ENCODE results near the gene ENO2. TPM values are rescaled to one million over a fixed set of nuclear protein-coding genes. Genes with fewer than 3 reads are reported as not detected.
"Not testable (repeated sequence)": the region's sequence is repeated elsewhere in the genome, so short reads cannot be mapped to it uniquely, and the experiment has no call there.

Gene ENO2
- total RNA-seq, 1 experiment from 2014 or later = 40.3 TPM

GRCh38 chr12:6879824-6880223, 34.6 kb upstream of the ENO2 start:
- DNase-seq; H3K4me3 ChIP-seq (ENCODE audit: low read length); H3K4me1 ChIP-seq (ENCODE audit: low read length); H2AFZ ChIP-seq (ENCODE audit: low read length); H3K27ac ChIP-seq (ENCODE audit: low read length); H3K4me2 ChIP-seq (ENCODE audit: low read depth, low read length, poor library complexity, severe bottlenecking); H3K9ac ChIP-seq (ENCODE audit: low read length); H3K9me2 ChIP-seq (replicated peaks; ENCODE audit: insufficient read depth, low read length); H4K20me1 ChIP-seq (ENCODE audit: insufficient read depth, low read depth, low read length); H3K27me3 ChIP-seq (ENCODE audit: low read length); H3K9me3 ChIP-seq (ENCODE audit: low read length); H3K79me2 ChIP-seq (ENCODE audit: low read length): not testable (repeated sequence)
- H3K36me3 ChIP-seq (ENCODE audit: insufficient read depth, low read length) = peaks cover 23% of the 10 kb centered on the region

GRCh38 chr12:6883252-6883651, 31.1 kb upstream of the ENO2 start:
- Histone ChIP-seq H4K20me1 (ENCODE audit: insufficient read depth, low read depth, low read length) (no peaks in the 10 kb centered on the region), H3K27me3 (ENCODE audit: low read length) (no peaks in the 10 kb centered on the region), H2AFZ (ENCODE audit: low read length) (no peak overlapping the region), H3K9me2 (replicated peaks; ENCODE audit: insufficient read depth, low read length) (no peaks in the 10 kb centered on the region), H3K9me3 (ENCODE audit: low read length) (no peaks in the 10 kb centered on the region), H3K4me2 (ENCODE audit: low read depth, low read length, poor library complexity, severe bottlenecking) (no peak overlapping the region), H3K4me3 (ENCODE audit: low read length) (no peak overlapping the region), H3K36me3 (ENCODE audit: insufficient read depth, low read length) (peaks cover 17% of the 10 kb centered on the region; the same call in 1 of the 2 replicates), H3K27ac (ENCODE audit: low read length) (no peak overlapping the region), H3K4me1 (ENCODE audit: low read length) (no peaks in the 10 kb centered on the region), H3K9ac (ENCODE audit: low read length) (no peak overlapping the region), H3K79me2 (ENCODE audit: low read length) (no peaks in the 10 kb centered on the region)
- no peak for DNase-seq

GRCh38 chr12:6883683-6884082, 30.7 kb upstream of the ENO2 start:
- H3K9ac ChIP-seq (ENCODE audit: low read length) = no peak overlapping the region
- H3K27ac ChIP-seq (ENCODE audit: low read length) = no peak overlapping the region
- no peaks in the 10 kb centered on the region for H3K27me3 ChIP-seq (ENCODE audit: low read length)
- no peaks in the 10 kb centered on the region for H4K20me1 ChIP-seq (ENCODE audit: insufficient read depth, low read depth, low read length)
- H3K4me2 ChIP-seq (ENCODE audit: low read depth, low read length, poor library complexity, severe bottlenecking) = no peak overlapping the region
- H3K9me2 ChIP-seq (replicated peaks; ENCODE audit: insufficient read depth, low read length) = no peaks in the 10 kb centered on the region
- H2AFZ ChIP-seq (ENCODE audit: low read length) = no peak overlapping the region
- no peak for DNase-seq
- H3K79me2 ChIP-seq (ENCODE audit: low read length) = no peaks in the 10 kb centered on the region
- peaks cover 17% of the 10 kb centered on the region; the same call in 1 of the 2 replicates for H3K36me3 ChIP-seq (ENCODE audit: insufficient read depth, low read length)
- H3K4me3 ChIP-seq (ENCODE audit: low read length) = no peak overlapping the region
- H3K4me1 ChIP-seq (ENCODE audit: low read length) = no peaks in the 10 kb centered on the region
- no peaks in the 10 kb centered on the region for H3K9me3 ChIP-seq (ENCODE audit: low read length)

GRCh38 chr12:6884539-6884938, 29.8 kb upstream of the ENO2 start:
- H3K79me2 ChIP-seq (ENCODE audit: low read length) = no peaks in the 10 kb centered on the region
- H3K36me3 ChIP-seq (ENCODE audit: insufficient read depth, low read length) = peaks cover 17% of the 10 kb centered on the region; the same call in 1 of the 2 replicates
- no peak overlapping the region for H2AFZ ChIP-seq (ENCODE audit: low read length)
- no peak overlapping the region for H3K27ac ChIP-seq (ENCODE audit: low read length)
- no peaks in the 10 kb centered on the region for H3K27me3 ChIP-seq (ENCODE audit: low read length)
- H3K4me3 ChIP-seq (ENCODE audit: low read length) = no peak overlapping the region
- H3K9me2 ChIP-seq (replicated peaks; ENCODE audit: insufficient read depth, low read length) = no peaks in the 10 kb centered on the region
- no peak overlapping the region for H3K9ac ChIP-seq (ENCODE audit: low read length)
- H4K20me1 ChIP-seq (ENCODE audit: insufficient read depth, low read depth, low read length) = no peaks in the 10 kb centered on the region
- no peak overlapping the region for H3K4me2 ChIP-seq (ENCODE audit: low read depth, low read length, poor library complexity, severe bottlenecking)
- H3K4me1 ChIP-seq (ENCODE audit: low read length) = no peaks in the 10 kb centered on the region
- no peak for DNase-seq
- no peaks in the 10 kb centered on the region for H3K9me3 ChIP-seq (ENCODE audit: low read length)

- not testable (repeated sequence) for H4K20me1 ChIP-seq (ENCODE audit: insufficient read depth, low read depth, low read length); H3K9ac ChIP-seq (ENCODE audit: low read length); H3K9me2 ChIP-seq (replicated peaks; ENCODE audit: insufficient read depth, low read length); DNase-seq; H2AFZ ChIP-seq (ENCODE audit: low read length); H3K79me2 ChIP-seq (ENCODE audit: low read length); H3K27me3 ChIP-seq (ENCODE audit: low read length); H3K27ac ChIP-seq (ENCODE audit: low read length); H3K4me2 ChIP-seq (ENCODE audit: low read depth, low read length, poor library complexity, severe bottlenecking); H3K9me3 ChIP-seq (ENCODE audit: low read length); H3K4me3 ChIP-seq (ENCODE audit: low read length)
- peaks cover 17% of the 10 kb centered on the region; the same call in 1 of the 2 replicates for H3K36me3 ChIP-seq (ENCODE audit: insufficient read depth, low read length)
- peaks cover 10% of the 10 kb centered on the region for H3K4me1 ChIP-seq (ENCODE audit: low read length)
These were observed 28.0 kb upstream of the ENO2 start for GRCh38 chr12:6886206-6886999.

- H3K9ac ChIP-seq (ENCODE audit: low read length) = no peak overlapping the region
- H3K36me3 ChIP-seq (ENCODE audit: insufficient read depth, low read length) = peaks cover 17% of the 10 kb centered on the region; the same call in 1 of the 2 replicates
- peaks cover 14% of the 10 kb centered on the region for H3K4me1 ChIP-seq (ENCODE audit: low read length)
- H3K27ac ChIP-seq (ENCODE audit: low read length) = no peak overlapping the region
- no peak overlapping the region for H3K4me3 ChIP-seq (ENCODE audit: low read length)
- no peak for DNase-seq
- H3K27me3 ChIP-seq (ENCODE audit: low read length) = no peaks in the 10 kb centered on the region
- no peaks in the 10 kb centered on the region for H3K9me2 ChIP-seq (replicated peaks; ENCODE audit: insufficient read depth, low read length)
- H4K20me1 ChIP-seq (ENCODE audit: insufficient read depth, low read depth, low read length) = no peaks in the 10 kb centered on the region
- no peak overlapping the region for H2AFZ ChIP-seq (ENCODE audit: low read length)
- no peaks in the 10 kb centered on the region for H3K9me3 ChIP-seq (ENCODE audit: low read length)
- no peak overlapping the region for H3K4me2 ChIP-seq (ENCODE audit: low read depth, low read length, poor library complexity, severe bottlenecking)
- no peaks in the 10 kb centered on the region for H3K79me2 ChIP-seq (ENCODE audit: low read length)
These were observed 26.9 kb upstream of the ENO2 start for GRCh38 chr12:6887460-6887859.

- no peak overlapping the region for H3K4me3 ChIP-seq (ENCODE audit: low read length)
- no peaks in the 10 kb centered on the region for H3K9me2 ChIP-seq (replicated peaks; ENCODE audit: insufficient read depth, low read length)
- no peak overlapping the region for H3K4me2 ChIP-seq (ENCODE audit: low read depth, low read length, poor library complexity, severe bottlenecking)
- DNase-seq = no peak
- no peak overlapping the region for H2AFZ ChIP-seq (ENCODE audit: low read length)
- peaks cover 17% of the 10 kb centered on the region; the same call in 1 of the 2 replicates for H3K36me3 ChIP-seq (ENCODE audit: insufficient read depth, low read length)
- no peak overlapping the region for H3K27ac ChIP-seq (ENCODE audit: low read length)
- H3K9ac ChIP-seq (ENCODE audit: low read length) = no peak overlapping the region
- H3K79me2 ChIP-seq (ENCODE audit: low read length) = no peaks in the 10 kb centered on the region
- no peaks in the 10 kb centered on the region for H3K9me3 ChIP-seq (ENCODE audit: low read length)
- no peaks in the 10 kb centered on the region for H4K20me1 ChIP-seq (ENCODE audit: insufficient read depth, low read depth, low read length)
- H3K27me3 ChIP-seq (ENCODE audit: low read length) = no peaks in the 10 kb centered on the region
- peaks cover 14% of the 10 kb centered on the region for H3K4me1 ChIP-seq (ENCODE audit: low read length)
These were observed 26.0 kb upstream of the ENO2 start for GRCh38 chr12:6888360-6888759.

- H2AFZ ChIP-seq (ENCODE audit: low read length); H3K79me2 ChIP-seq (ENCODE audit: low read length); H3K9me3 ChIP-seq (ENCODE audit: low read length); H3K27me3 ChIP-seq (ENCODE audit: low read length); H3K27ac ChIP-seq (ENCODE audit: low read length); H3K9me2 ChIP-seq (replicated peaks; ENCODE audit: insufficient read depth, low read length); H4K20me1 ChIP-seq (ENCODE audit: insufficient read depth, low read depth, low read length); H3K9ac ChIP-seq (ENCODE audit: low read length); DNase-seq; H3K4me3 ChIP-seq (ENCODE audit: low read length); H3K4me2 ChIP-seq (ENCODE audit: low read depth, low read length, poor library complexity, severe bottlenecking): not testable (repeated sequence)
- H3K36me3 ChIP-seq (ENCODE audit: insufficient read depth, low read length) = peaks cover 13% of the 10 kb centered on the region; the same call in 1 of the 2 replicates
- peaks cover 14% of the 10 kb centered on the region for H3K4me1 ChIP-seq (ENCODE audit: low read length)
These were observed 25.6 kb upstream of the ENO2 start for GRCh38 chr12:6888794-6889193.
